ENCODE results near the gene CDCA4.

Gene CDCA4

DNA sequence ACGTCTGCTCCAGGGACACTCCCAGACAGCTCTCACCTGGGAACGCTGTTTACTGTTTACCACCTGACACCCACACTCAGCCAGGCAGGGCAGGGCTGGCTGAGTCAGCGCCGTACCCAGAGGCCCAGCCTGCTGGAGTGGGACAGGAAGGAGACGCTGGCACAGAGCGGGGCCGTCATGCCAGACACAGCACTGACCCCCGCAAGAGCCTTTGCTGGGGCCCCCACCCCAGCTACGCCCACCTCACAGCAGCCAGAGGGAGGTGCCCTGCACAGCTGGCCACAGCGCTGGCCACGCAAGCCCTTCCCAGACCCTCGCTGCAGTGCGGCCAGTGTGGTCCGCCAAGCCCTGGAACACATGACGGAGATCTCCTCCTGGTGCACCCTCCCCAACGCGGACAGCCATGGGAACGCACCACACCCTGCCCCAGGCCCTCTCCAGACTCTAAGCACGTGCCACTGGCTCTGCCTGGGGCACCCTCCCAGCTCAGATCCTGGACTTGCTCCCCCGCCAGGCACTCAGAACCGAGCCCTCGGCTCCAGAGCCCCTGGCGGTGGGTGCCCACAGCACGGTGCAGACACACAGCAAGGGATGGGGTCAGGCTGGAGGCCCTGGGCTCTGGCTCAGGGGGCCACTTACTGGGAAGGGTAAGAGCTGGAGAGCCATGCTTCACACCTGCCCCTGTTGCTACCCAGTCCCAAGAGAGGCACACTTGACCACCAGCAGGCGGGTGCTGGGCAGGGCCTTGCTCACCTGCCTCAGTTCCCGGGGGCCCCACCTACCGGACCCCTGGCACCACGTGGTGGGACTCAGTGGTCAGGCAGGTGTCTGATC is 48.4 kb downstream of the CDCA4 start:
- DNase-seq = no peak

DNA sequence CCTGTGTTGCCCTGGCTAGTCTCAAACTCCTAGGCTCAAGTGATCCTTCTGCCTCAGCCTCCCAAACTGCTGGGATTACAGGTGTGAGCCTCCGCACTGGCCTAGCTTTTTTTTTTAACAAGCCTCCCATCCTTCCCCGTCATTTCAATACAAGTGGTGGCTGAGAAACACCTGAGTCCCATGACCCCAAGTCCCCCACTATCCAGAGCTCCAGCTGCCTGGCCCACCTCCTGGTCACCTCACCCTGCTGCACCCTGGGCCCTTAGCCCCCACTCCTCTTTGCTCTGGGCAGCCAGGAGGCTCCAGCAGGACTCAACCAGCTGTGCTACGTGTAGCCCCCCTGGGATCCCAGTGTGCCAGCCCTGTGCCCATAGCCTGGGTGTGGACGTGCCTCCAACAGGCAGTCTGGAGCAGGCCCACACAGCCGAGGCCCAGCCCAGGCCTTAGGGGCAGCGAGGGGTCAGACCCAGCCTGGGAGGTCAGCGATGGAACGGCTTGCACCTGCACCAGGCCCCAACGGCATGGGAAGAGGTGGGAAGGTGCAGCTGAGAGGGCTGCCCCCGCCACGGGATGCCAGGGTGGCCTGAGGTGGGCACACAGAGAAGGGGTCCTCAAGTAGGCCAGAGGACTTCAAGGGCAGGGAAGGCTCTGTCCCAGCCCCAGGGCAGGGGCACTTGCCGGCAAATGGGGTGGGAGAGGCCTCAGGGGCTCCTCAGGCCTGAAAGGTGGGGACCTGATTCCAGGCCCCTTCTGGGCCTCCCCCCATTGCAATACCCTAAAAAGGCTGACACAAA is 49.2 kb downstream of the CDCA4 start:
- DNase-seq = no peak

DNA sequence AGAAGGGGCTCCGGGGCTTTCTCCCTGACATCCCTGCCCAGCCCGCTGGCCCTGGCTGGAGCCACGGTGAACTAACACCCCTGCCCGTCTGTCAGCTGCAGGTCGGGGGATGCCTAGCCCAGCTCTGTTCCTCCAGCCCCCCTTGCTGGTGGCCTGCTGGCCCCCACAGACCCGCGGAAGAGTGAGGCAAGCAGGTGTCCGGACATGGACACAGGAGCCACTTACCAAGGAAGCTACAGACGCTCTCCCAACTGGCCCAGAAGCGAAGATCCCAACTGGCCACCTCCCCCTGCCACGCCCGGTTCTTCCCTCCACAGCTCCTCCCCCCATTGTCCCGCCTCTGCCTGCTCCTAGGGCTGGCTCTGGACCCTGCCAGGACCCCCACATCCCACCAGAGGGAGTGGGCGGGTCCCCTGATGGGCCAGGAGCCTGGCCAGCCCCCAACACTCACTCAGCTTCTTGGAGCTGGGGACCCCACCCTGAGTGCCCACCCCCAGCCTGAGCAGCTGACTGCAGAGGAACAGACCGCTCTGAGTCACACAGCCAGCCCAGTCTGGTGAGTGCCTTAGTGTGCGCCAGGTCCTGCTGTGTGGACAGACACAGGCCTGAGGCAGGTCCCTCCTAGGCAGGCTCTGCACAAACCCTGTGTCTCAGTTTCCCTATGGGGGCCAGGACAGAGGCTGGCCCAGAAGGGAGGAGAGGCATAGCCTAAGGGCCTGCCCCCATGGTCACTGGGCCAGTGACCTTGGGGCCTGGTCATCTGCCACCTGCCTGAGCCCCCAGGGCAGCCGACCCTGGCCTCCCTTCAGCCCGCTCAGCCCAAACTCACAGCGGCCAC is 50.4 kb downstream of the CDCA4 start:
- no peak for DNase-seq

DNA sequence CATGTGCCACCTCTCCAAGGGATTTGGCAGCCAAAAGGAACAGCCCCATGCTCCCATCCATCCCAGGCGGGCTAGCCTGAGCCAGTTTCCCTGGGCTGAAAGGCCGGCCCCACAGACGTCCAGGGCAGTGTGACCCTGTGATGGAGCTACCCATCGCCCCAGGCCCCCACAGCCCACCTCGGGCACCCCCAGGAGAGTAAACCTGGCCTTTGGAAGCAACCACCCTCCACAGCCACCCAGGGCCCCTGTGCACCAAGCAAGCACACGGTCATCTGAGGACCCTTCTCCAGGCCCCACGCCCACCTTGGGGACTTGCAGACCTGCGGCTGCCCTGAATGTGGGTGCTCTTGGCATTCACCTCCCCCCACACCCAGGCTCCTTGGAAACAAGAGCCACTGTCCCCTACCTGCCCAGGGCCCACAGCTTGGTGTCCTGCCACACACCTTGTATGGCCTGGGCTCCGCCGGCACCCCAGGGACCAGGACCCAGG is 51.1 kb downstream of the CDCA4 start:
- no peak for DNase-seq

DNA sequence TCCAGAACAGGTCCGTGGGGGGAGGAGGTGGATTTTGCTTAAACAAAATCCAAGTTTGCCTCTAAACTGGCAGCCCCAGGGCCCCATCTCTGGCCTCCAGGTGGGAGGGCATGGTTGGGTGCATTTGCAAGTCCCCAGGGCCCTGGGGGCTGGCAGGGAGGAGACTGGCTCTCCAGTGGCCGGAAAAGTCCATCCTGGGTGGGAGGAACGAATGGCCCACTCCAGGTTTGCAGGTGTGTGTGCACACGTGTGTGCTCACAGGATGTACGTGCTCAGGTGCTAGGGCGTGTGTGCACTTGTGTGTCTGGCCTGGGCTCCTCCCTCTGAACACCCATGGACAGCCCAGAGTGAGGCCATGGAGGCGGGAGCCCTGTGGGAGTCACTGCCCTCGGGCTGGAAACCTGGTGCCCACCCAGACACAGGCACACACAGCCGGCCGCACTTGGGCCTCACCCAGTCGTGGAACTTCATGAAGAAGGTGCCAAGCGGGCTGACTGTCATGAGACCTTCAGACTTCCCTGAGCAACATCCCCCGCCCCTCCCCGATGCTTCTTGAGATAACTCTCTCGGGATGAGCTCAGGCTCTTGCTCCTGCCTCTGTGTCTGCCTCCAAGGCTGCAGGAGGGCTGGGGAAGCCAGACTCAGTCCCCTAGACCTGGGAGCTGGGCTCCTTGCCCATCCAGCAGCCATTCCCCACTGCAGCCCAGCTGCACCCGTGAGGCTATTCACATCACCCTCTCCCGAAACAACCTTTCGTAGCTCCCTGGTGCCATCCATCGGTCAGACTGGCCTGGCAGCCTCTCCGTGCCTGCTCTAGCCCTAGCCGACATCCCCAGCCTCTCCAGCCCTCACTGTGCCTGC is 52.1 kb downstream of the CDCA4 start:
- DNase-seq = peak; percentile 2

DNA sequence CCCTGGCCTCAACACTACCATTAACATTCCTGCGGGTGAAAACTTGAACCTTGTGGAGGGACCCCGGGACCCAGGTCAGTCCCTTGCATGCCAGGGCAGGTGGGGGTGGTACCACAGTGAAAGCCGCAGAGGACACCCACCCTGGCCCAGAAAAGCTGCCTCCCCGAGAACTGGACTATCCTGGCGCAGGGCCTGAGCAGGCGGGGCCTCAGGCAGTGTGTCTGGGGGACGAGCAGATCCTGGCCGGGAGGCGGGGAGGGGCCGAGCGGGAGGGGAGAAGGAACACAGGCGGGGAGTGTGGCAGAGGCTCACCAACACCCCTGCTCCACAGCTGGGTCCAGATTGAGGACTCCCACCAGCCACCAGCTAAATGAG is 52.7 kb downstream of the CDCA4 start:
- DNase-seq = no peak

DNA sequence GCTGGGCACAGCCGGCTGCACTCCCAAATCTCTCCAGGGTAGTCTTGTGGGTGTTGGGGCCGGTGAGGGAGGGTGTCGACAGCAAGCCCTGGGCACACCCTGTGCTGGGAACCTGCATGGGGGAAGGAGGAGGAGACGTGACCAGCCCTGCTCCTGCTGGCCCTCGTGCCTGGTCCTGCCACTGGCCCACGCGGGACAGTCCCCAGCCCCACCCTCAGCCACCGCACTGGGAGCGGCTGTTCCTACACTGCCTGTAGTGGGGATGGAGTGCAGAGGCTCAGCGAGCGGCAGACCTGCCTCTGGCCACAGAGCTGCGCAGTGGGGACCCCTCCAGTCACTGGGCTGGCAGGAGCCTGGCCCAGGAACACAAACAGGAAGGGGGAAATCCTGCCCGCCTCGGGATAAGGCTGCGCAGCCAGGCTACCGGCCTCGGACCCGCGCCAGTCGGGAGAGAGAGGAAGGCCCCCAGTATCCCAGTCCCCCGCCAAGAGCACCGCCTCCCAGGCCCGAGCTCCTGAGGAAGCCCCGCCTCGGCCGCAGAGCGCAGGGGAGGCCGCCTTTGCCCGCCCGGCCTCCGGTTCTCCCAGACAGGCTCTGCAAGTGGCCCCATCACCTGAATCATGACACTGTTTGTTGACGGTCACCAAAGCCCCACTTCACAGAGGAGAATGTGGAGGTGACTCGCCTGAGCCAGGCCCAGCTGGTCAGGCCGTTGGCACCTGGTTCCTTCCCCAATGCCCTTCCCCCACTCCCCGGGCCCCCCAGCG is 53.3 kb downstream of the CDCA4 start:
- DNase-seq = no peak

DNA sequence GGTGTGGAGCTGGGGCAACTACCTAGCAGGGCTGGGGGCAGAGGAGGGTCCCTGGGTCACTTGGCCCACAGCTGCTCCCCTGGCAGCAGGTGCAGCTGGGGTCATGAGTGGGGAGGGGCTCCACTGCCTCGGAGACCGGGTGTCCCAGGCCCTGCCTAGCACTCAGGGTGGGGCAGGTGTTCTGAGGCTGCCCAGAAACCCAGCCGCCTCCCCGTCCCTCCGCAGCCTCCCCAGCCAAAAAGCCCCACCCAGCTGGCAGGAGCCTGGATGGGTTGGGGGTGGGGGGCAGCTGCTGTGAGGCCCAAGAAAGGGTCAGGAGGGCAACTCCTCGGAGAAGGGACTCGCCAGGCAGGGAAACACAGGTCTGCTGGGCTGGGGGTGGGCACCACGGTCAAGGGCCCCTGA is 53.9 kb downstream of the CDCA4 start:
- no peak for DNase-seq

DNA sequence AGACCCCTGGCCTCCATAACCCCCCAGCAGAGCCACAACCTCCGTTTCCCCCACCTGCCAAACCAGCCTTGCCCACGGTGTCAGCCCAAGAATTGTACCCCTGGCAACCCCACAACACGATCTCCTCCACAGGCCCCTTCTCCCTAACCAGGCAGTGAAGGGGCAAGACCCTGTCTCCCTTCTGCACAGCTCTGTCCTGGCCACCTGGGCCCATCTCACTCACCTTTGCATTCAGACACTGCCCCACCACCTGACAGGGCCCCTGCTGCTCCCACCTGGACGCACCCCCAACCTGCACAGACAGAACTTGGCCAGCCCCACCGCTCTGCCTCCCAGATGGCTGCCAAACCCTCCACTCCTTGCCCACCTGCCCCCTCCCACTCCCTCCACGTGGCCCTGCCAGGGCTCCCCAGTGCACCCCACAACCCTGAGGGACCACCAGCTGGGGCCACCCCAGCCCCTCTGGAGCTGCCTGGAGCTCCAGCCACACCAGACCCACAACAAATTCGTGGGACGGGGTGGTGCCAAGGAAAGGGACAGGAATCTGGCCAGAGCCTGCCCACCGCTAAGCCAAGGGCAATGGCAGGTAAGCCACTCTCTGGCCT is 54.5 kb downstream of the CDCA4 start:
- no peak for DNase-seq

DNA sequence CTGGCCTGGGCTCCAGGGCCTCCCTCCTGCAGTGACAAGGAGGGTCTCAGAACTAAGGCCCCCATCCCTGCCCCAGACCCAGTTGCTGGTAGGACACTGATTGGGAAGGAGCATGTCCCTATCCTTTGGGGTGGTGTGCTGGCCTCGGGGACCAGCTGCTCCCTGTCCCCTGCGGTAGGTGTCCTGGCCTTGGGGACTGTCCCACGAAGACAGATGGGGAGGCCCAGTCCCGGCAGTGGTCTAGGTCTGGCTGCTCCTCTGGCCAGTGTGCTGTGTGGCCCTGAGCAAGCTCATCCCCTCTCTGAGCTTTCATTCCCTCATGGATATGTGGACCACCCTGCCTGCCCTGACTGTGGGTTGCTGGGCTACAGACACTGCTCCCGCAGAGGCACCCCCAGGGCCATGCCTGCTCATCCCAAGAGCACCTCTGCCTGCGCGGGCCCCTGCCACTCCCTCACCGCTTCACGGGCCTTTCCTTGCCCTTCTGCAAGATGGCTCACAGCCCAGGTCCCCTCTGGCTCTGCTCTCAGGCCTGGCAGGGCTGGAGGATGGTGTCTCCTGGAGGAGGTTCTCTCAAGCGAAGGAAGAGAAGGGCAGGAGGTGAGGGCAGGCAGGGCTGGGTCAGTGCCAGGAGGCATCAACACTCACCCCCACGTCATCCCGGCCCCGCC is 55.2 kb downstream of the CDCA4 start:
- DNase-seq = no peak

DNA sequence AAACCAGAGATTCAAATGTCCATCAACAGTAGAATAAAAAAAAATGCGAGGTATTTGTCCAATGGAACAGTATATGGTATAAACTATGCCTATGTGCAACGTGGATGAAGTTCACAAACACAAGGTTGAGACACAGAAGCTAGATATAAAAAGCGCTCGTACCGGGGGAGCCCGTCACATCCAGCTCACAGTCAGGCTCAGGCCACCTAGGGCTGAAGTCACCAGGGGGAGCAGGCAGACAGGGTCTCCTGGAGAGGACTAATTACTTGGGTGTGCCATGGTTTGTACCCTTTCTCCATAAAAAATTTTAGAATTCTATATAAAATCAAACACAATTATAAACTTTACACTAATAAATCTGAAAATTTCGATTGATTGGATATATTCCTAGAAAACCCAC is 56.3 kb downstream of the CDCA4 start:
- no peak for DNase-seq

All from OCI-M1 (cell line).